ENCODE data around the gene FASTK. TPM values are rescaled to one million over a fixed set of nuclear protein-coding genes. Genes with fewer than 3 reads are reported as not detected.

FASTK gene
- total RNA-seq, 1 donor from 2014 or later = 81.9 TPM

DNA sequence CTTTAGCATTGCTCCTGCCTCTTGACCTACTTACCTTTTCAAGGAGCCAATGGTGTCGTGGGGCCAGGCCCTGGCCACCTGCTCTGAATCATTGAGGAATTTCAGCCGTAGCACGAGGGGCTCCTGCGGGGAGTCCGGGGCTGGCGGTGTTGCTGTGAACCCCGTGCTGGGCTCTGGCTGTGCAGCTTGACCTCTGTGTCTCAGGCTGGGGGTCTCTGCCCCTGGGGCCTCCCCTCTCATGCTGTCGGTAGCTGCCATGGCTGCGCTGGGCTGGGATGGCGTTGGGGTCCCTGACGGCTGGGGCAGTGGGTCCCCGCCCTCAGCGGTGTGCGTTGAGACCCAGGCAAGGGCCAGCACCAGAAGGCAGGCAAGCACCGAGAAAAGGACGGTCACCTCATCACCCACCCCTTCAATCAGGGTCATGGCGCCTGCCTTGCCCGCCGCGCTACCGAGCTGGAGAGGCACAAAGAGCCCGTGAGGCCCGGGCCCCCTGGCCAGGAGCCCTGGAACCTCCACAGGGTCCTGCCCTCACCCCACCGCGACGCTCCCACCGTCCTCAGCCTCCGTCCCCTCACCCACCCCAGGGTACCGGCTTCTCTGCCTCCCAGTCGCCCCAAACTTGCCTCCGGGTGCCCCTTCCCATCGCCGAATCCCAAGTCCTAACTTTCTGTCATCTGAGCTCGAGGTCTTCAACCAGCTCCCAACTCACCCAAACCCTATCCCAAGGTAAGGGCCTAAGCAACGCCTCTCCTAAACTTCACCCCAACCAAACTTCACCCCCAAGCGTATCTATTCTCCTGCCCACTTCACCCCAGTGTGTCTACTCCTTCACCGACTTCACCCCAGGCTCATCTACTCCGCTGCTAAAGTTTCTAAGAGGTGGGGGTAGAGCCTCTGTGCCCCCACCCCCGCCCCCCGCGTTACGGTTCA is 1.8 kb upstream of the FASTK start:
- DNase-seq (ENCODE audit: low spot score, unreplicated experiment) = no peak
- peak overlapping the region; percentile 85 for H3K4me3 Mint-ChIP-seq (ENCODE audit: low read depth)
- H3K27ac Mint-ChIP-seq = peak overlapping the region; percentile 60
- no peaks in the 10 kb centered on the region for H3K9me3 Mint-ChIP-seq (ENCODE audit: low read depth)
- peaks cover 21% of the 10 kb centered on the region for H3K4me1 Mint-ChIP-seq (ENCODE audit: low read depth)
- TF ChIP-seq, protein P1, sequence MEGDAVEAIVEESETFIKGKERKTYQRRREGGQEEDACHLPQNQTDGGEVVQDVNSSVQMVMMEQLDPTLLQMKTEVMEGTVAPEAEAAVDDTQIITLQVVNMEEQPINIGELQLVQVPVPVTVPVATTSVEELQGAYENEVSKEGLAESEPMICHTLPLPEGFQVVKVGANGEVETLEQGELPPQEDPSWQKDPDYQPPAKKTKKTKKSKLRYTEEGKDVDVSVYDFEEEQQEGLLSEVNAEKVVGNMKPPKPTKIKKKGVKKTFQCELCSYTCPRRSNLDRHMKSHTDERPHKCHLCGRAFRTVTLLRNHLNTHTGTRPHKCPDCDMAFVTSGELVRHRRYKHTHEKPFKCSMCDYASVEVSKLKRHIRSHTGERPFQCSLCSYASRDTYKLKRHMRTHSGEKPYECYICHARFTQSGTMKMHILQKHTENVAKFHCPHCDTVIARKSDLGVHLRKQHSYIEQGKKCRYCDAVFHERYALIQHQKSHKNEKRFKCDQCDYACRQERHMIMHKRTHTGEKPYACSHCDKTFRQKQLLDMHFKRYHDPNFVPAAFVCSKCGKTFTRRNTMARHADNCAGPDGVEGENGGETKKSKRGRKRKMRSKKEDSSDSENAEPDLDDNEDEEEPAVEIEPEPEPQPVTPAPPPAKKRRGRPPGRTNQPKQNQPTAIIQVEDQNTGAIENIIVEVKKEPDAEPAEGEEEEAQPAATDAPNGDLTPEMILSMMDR (IDR thresholded peaks at IDR 0.05; ENCODE audit: unreplicated experiment) = no peak
- no peaks in the 10 kb centered on the region for H3K36me3 Mint-ChIP-seq (ENCODE audit: insufficient read depth)
- H3K27me3 Mint-ChIP-seq = no peaks in the 10 kb centered on the region

DNA sequence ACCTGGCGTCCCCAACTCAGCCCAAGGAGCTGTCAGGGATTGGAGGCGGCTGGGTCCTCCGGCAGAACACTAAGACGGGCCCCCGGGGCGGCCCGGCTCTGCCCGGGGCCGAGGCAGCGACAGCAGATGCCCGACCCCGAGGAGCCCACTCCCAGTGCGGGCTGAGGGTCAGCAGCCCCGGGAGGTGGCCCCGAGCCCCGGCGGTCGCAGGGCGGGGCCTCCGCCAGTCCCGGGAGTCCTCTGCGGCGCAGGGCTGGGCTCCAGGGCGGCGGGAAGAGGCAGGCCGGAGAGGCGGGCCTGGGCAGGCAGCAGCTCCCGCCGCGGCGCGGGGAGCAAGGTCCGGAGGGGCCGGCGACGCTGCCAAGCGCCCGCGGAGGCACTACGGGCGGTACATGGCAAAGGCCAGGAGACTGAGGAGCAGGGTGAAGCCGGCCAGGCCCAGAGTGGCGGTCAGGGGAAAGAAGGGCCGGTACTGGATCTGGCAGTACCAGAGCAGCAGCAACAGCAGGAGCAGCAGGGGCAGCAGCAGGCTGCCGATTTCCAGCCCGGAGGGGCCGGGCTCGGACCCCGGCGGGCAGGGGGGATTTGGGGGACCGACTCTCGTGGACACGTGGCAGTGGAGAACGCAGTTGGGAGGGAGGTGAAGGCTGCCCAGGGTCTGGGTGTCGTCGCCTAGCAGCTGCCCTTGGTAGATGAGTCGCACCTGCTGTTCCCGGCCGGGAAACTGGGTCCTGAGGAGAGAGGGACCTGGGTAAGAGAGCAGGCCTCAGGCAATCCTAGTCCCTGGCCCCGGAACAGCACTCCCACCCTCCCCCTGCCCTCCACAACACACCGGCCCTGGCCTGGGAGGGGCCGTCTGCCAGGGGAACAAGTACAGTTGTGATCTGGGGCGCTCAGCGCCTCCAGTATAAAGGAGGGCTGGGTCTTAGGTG is 827 bp upstream of the FASTK start:
- H3K27me3 Mint-ChIP-seq = no peaks in the 10 kb centered on the region
- TF ChIP-seq, protein P1 (IDR thresholded peaks at IDR 0.05; ENCODE audit: unreplicated experiment) = no peak
- H3K9me3 Mint-ChIP-seq (ENCODE audit: low read depth) = no peaks in the 10 kb centered on the region
- no peak overlapping the region for H3K27ac Mint-ChIP-seq
- peaks cover 21% of the 10 kb centered on the region for H3K4me1 Mint-ChIP-seq (ENCODE audit: low read depth)
- H3K36me3 Mint-ChIP-seq (ENCODE audit: insufficient read depth) = peaks cover under 1% of the 10 kb centered on the region
- DNase-seq (ENCODE audit: low spot score, unreplicated experiment) = no peak
- H3K4me3 Mint-ChIP-seq (ENCODE audit: low read depth) = peak overlapping the region; percentile 85

DNA sequence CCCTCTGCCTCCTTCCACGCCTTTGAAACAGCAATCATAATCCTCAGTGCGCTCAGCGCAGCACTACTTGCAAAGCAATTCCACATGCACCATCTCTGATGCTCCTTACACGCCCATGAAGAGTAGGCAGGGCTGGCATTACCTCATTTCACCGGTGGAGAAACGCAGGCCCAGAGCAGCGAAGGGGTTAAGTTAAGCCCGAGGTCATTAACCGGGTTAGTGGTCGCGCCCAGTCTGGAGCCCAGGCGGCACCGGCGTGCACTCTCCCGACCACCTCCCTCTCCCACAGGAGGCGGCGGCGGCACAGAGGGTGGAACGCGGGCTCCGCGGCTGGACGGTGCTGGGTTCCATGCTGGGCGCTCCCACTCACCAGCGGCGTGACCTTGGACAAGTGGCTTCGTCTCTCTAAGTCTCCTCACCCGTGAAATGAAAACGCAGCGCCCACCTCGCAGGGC is 515 bp downstream of the FASTK start:
- Mint-ChIP-seq H3K27me3 (no peaks in the 10 kb centered on the region), H3K27ac (peak overlapping the region; percentile 73), H3K4me3 (ENCODE audit: low read depth) (peak overlapping the region; percentile 85), H3K4me1 (ENCODE audit: low read depth) (peaks cover 13% of the 10 kb centered on the region), H3K9me3 (ENCODE audit: low read depth) (no peaks in the 10 kb centered on the region), H3K36me3 (ENCODE audit: insufficient read depth) (peaks cover 5% of the 10 kb centered on the region)
- TF ChIP-seq, protein P1 (IDR thresholded peaks at IDR 0.05; ENCODE audit: unreplicated experiment) = no peak
- no peak for DNase-seq (ENCODE audit: low spot score, unreplicated experiment)

DNA sequence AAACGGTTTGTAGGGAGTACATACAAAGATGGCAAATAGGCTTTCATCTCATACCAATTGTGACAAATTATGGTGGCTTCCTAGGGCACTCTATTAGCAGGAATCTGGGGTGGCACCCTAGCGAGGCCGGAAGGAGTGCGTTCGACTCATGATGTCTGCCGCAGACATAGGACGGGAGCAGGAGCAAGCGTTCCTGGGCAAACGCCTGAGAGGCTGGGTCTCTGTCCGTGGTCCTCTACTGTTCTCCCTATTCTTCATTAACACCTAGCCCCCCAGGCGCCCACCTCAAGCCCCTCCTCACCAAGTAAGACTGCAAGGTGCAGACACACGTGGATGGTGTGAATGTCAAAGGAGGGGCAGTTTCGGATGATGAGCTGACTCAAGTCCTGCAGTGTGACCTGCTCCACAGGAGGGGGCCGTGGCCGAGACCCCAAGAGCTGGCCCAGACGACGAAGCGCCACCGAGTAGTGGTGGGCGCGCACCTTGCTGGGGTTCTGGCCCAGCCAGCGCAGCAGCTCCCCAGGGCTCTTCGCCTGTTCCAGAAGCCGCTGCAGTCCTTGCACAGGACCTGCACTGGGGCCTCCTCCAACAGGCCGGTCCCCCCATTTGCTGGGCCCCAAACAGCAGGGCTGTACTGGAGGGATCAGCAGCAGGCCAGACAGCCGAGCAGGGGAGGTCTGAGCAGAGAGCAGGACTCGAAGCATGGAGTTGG is 1.3 kb downstream of the FASTK start:
- Mint-ChIP-seq H3K4me3 (ENCODE audit: low read depth) (peak overlapping the region; percentile 85), H3K27ac (peak overlapping the region; percentile 29), H3K4me1 (ENCODE audit: low read depth) (peaks cover 12% of the 10 kb centered on the region), H3K9me3 (ENCODE audit: low read depth) (no peaks in the 10 kb centered on the region), H3K27me3 (no peaks in the 10 kb centered on the region), H3K36me3 (ENCODE audit: insufficient read depth) (peaks cover 8% of the 10 kb centered on the region)
- no peak for DNase-seq (ENCODE audit: low spot score, unreplicated experiment)
- TF ChIP-seq, protein P1 (IDR thresholded peaks at IDR 0.05; ENCODE audit: unreplicated experiment) = no peak
